SK-N-SH (cell line): ENCODE results near the gene MIP.

Source experiments
- CTCF ChIP-seq: fragments of 200-600 bp; sonication (generic); IDR thresholded peaks from 2 replicates; pipeline ENCODE4 v1.6.1; 2017; ENCODE audit warnings: antibody characterized with exemption, mild to moderate bottlenecking, moderate library complexity
- EP300 ChIP-seq, 2 experiments: IDR thresholded peaks; 2 replicates each; pipeline versions ENCODE4 v1.4.0 to v1.6.1; 2012; ENCODE audit warnings: borderline replicate concordance in 1 of 2, low read depth in 1 of 2, low read length in 1 of 2
- YY1 ChIP-seq: IDR thresholded peaks from 2 replicates; pipeline ENCODE4 v1.4.0; 2012; ENCODE audit warnings: low read depth, mild to moderate bottlenecking

- TF ChIP-seq CTCF (peak; percentile 45), YY1 (peak; percentile 92), EP300 (IDR thresholded peaks at IDR 0.05; ENCODE audit: borderline replicate concordance in 1 of 2, low read depth in 1 of 2, low read length in 1 of 2) (no peak; a peak in 1 of 4 replicates)
Observed at GRCh38 chr12:56468216-56469006, 14.0 kb upstream of the MIP start, which contains the start of gene SPRYD4.
